Panc1 (cell line): ENCODE measurements around the gene IL36B. TPM values are rescaled to one million over a fixed set of nuclear protein-coding genes. Genes with fewer than 3 reads are reported as not detected.

Experiments used
- ATAC-seq: fragments of 200-7000 bp; cut with Tn5 transposase; 2 replicates; pipeline ENCODE4 v1.9.1; 2020; ENCODE audit warnings: mild to moderate bottlenecking, moderate library complexity
- BruUV-seq: library from RNA; stranded (reverse); fragments of 400-500 nt; replicated peaks from 2 replicates; lab custom pipeline; 2021; lab: Mats Ljungman, UMichigan
- CTCF ChIA-PET: fragments of 300-600 bp; sonication (Branson Sonifier 250); formaldehyde crosslinking; loops from one replicate; lab custom pipeline; 2022; ENCODE audit warnings: antibody characterized with exemption; lab: Charles Lee
- POLR2A ChIA-PET: fragments of 300-600 bp; sonication (Branson Sonifier 250); formaldehyde crosslinking; loops from one replicate; lab custom pipeline; 2022; ENCODE audit warnings: antibody characterized with exemption; lab: Charles Lee
- DNase-seq: peaks from one replicate; pipeline ENCODE4 v3.0.0-alpha.2; 2010; ENCODE audit warnings: low read depth, low spot score
- H3K27ac ChIP-seq: 2 replicates; pipeline ENCODE4 v1.5.1; 2011; ENCODE audit warnings: mild to moderate bottlenecking, low read length, inconsistent platforms
- H3K27me3 ChIP-seq: fragments of 200-500 bp; sonication (Bioruptor generic); 2 replicates; pipeline ENCODE4 v1.6.0; 2014; ENCODE audit warnings: low read length, inconsistent platforms; ENCODE audit not compliant: control insufficient read depth, insufficient read depth
- H3K36me3 ChIP-seq: fragments of 200-500 bp; sonication (Bioruptor generic); 2 replicates; pipeline ENCODE4 v1.5.1; 2014; ENCODE audit warnings: inconsistent platforms, mild to moderate bottlenecking, low read length, moderate library complexity; ENCODE audit not compliant: control insufficient read depth, insufficient read depth
- H3K4me1 ChIP-seq: 2 replicates; pipeline ENCODE4 v1.5.1; 2011; ENCODE audit warnings: inconsistent platforms, mild to moderate bottlenecking, low read length, moderate library complexity; ENCODE audit not compliant: control insufficient read depth, insufficient read depth
- H3K4me3 ChIP-seq, 2 experiments: 2 replicates each; pipeline ENCODE4 v1.5.1; 2011 to 2012; ENCODE audit warnings: low read depth in 2 of 2, low read length in 2 of 2, mild to moderate bottlenecking in 2 of 2, inconsistent platforms in 1 of 2, moderate library complexity in 1 of 2
- H3K9me3 ChIP-seq: fragments of 200-500 bp; sonication (Bioruptor generic); 2 replicates; pipeline ENCODE4 v1.5.1; 2014; ENCODE audit warnings: low read depth, mild to moderate bottlenecking, inconsistent platforms, low read length, moderate library complexity; ENCODE audit not compliant: control insufficient read depth, insufficient read depth
- POLR2AphosphoS5 ChIP-seq: IDR thresholded peaks from 2 replicates; pipeline ENCODE4 v1.6.1; 2012; ENCODE audit warnings: mild to moderate bottlenecking, low read depth, low read length, moderate library complexity
- SIN3A ChIP-seq: IDR thresholded peaks from 2 replicates; pipeline ENCODE4 v1.6.1; 2012; ENCODE audit warnings: low read depth, mild to moderate bottlenecking, low read length, moderate library complexity, borderline replicate concordance; ENCODE audit not compliant: insufficient read depth
- TCF7L2 ChIP-seq: IDR thresholded peaks from 2 replicates; pipeline ENCODE4 v1.6.1; 2011; ENCODE audit warnings: mild to moderate bottlenecking, low read depth, low read length, inconsistent platforms
- in situ Hi-C: cut with HindIII; loops from 2 replicates; pipeline ENCODE4 v1.10.0; 2016; ENCODE audit warnings: low sequenced_read_pairs, low pct_unique_long_range_greater_than_20kb
- intact Hi-C: fragments of 100-400 bp; cut with micrococcal nuclease; formaldehyde crosslinking; loops from one replicate; pipeline ENCODE4 v1.10.0; 2022; ENCODE audit not compliant: unreplicated experiment
- total RNA-seq: library from RNA; stranded (reverse); gene quantifications from one replicate; pipeline ENCODE4 v1.2.1, GENCODE V29; 2021; ENCODE audit not compliant: unreplicated experiment
- TF ChIP-seq, protein P1 (sequence below), 2 experiments: IDR thresholded peaks; 2 replicates each; pipeline ENCODE4 v1.6.1; 2011 to 2012; ENCODE audit warnings: low read depth in 2 of 2, control low read depth in 1 of 2, low read length in 1 of 2, mild to moderate bottlenecking in 1 of 2, moderate library complexity in 1 of 2; ENCODE audit not compliant: insufficient read depth in 1 of 2
- TF ChIP-seq, protein P2 (sequence below): fragments of 450-650 bp; IDR thresholded peaks from 2 replicates; pipeline ENCODE4 v1.5.1; 2017; ENCODE audit warnings: mild to moderate bottlenecking

Gene IL36B
- total RNA-seq, 1 experiment from 2014 or later: not detected

DNA sequence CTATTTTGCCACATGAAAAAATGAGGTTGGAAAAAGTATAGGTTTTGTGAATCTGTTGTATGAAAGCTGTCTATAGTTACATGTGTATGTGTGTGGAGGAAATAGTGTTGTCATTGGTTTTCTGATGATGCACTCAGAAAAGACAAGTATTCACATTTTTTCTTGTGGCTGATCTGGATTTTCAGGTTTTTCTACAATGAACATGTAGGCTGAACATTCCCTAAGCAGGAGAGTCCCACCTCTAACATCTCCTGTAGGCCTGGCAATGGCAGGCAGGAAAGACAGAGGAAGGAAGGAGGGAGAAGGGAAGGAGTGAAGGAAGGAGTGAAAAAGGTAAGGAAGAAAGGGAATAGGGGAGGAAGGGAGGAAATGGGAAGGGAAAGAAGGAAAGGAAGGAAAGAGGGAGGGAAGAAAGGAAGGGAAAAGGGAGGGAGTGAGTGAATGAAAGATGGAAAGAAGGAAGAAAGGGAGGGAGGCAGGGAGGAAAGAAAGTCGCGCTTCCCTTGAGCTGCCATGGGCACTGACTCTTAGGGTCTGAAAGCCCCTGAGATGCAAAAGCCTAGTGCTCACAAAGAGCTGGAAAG lies 5.8 kb upstream of the IL36B start:
- TF ChIP-seq, protein P1, sequence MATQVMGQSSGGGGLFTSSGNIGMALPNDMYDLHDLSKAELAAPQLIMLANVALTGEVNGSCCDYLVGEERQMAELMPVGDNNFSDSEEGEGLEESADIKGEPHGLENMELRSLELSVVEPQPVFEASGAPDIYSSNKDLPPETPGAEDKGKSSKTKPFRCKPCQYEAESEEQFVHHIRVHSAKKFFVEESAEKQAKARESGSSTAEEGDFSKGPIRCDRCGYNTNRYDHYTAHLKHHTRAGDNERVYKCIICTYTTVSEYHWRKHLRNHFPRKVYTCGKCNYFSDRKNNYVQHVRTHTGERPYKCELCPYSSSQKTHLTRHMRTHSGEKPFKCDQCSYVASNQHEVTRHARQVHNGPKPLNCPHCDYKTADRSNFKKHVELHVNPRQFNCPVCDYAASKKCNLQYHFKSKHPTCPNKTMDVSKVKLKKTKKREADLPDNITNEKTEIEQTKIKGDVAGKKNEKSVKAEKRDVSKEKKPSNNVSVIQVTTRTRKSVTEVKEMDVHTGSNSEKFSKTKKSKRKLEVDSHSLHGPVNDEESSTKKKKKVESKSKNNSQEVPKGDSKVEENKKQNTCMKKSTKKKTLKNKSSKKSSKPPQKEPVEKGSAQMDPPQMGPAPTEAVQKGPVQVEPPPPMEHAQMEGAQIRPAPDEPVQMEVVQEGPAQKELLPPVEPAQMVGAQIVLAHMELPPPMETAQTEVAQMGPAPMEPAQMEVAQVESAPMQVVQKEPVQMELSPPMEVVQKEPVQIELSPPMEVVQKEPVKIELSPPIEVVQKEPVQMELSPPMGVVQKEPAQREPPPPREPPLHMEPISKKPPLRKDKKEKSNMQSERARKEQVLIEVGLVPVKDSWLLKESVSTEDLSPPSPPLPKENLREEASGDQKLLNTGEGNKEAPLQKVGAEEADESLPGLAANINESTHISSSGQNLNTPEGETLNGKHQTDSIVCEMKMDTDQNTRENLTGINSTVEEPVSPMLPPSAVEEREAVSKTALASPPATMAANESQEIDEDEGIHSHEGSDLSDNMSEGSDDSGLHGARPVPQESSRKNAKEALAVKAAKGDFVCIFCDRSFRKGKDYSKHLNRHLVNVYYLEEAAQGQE (IDR thresholded peaks at IDR 0.05; ENCODE audit: insufficient read depth in 1 of 2, low read depth in 2 of 2, low read length in 1 of 2): no peak
- no peak for TF ChIP-seq POLR2AphosphoS5
- TF ChIP-seq, protein P2, sequence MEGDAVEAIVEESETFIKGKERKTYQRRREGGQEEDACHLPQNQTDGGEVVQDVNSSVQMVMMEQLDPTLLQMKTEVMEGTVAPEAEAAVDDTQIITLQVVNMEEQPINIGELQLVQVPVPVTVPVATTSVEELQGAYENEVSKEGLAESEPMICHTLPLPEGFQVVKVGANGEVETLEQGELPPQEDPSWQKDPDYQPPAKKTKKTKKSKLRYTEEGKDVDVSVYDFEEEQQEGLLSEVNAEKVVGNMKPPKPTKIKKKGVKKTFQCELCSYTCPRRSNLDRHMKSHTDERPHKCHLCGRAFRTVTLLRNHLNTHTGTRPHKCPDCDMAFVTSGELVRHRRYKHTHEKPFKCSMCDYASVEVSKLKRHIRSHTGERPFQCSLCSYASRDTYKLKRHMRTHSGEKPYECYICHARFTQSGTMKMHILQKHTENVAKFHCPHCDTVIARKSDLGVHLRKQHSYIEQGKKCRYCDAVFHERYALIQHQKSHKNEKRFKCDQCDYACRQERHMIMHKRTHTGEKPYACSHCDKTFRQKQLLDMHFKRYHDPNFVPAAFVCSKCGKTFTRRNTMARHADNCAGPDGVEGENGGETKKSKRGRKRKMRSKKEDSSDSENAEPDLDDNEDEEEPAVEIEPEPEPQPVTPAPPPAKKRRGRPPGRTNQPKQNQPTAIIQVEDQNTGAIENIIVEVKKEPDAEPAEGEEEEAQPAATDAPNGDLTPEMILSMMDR: no peak
- Histone ChIP-seq H3K27me3 (no peaks in the 10 kb centered on the region), H3K4me3 (no peak overlapping the region), H3K27ac (no peak overlapping the region), H3K4me1 (no peaks in the 10 kb centered on the region), H3K9me3 (no peaks in the 10 kb centered on the region), H3K36me3 (no peaks in the 10 kb centered on the region)
- ChIA-PET POLR2A (no interaction called here), CTCF (interaction anchor here (0.6 kb wide), 1 partner anchor 140 kb away, joined by 3 read pairs; no protein-coding TSS in a partner anchor)
- in situ Hi-C loops (no loop called here), intact Hi-C loops (no loop called here)
- DNase-seq: no peak
- no peak for ATAC-seq
- BruUV-seq: no TSS peak

DNA sequence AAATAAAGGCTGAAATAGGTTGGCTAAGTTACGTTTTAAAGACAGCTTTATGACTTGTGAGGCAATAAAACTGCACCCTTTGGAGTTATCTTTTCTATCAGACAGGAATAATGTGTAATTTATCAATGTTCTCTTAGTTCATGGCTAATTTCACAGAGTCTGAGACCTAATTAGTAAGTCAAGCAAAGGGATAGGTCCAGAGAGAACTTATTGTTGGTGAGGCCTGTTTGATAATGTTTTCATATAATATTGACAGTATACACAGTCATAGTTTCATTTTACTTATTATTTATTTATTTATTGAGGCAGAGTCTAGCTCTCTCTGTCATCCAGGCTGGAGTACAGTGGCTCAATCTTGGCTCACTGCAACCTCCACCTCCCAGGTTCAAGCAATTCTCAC lies 4.5 kb upstream of the IL36B start:
- no TSS peak for BruUV-seq
- intact Hi-C loops: no loop called here
- in situ Hi-C loops: no loop called here
- Histone ChIP-seq H3K4me1 (no peaks in the 10 kb centered on the region), H3K36me3 (no peaks in the 10 kb centered on the region), H3K27ac (no peak overlapping the region), H3K27me3 (no peaks in the 10 kb centered on the region), H3K9me3 (no peaks in the 10 kb centered on the region), H3K4me3 (no peak overlapping the region)
- POLR2A ChIA-PET: no interaction called here
- no peak for ATAC-seq
- TF ChIP-seq, protein P1 (IDR thresholded peaks at IDR 0.05; ENCODE audit: insufficient read depth in 1 of 2, low read depth in 2 of 2, low read length in 1 of 2): no peak
- TF ChIP-seq SIN3A: no peak
- TF ChIP-seq, protein P2: no peak
- no peak for TF ChIP-seq TCF7L2
- no peak for TF ChIP-seq POLR2AphosphoS5
- DNase-seq: no peak
- CTCF ChIA-PET: no interaction called here
